Mucosa of gallbladder (tissue), 1 donor: ENCODE data around the gene REX1BD. TPM values are rescaled to one million over a fixed set of nuclear protein-coding genes. Genes with fewer than 3 reads are reported as not detected.

Experiments
- DNase-seq: peaks from one replicate; pipeline ENCODE4 v3.0.0-alpha.2; 2020; ENCODE audit warnings: low spot score
- total RNA-seq: library from RNA; stranded (reverse); gene quantifications from one replicate; pipeline ENCODE4 v1.2.1, GENCODE V29; 2021
- donor health status: DM: no; HTN: no; CAD: no.

REX1BD gene
- total RNA-seq, 1 donor from 2014 or later: 93.0 TPM

GRCh38 chr19:18613589-18614234 lies 25.1 kb downstream of the REX1BD start:
- no peak for DNase-seq

- DNase-seq: no peak
These were observed 27.4 kb downstream of the REX1BD start for GRCh38 chr19:18616023-18616422.

GRCh38 chr19:18617562-18617961 lies 29.0 kb downstream of the REX1BD start:
- no peak for DNase-seq

- no peak for DNase-seq
These were observed 29.6 kb downstream of the REX1BD start for GRCh38 chr19:18618236-18618635.

GRCh38 chr19:18620311-18620710 lies 31.7 kb downstream of the REX1BD start:
- no peak for DNase-seq

GRCh38 chr19:18620902-18621301 lies 32.3 kb downstream of the REX1BD start:
- DNase-seq: no peak

- no peak for DNase-seq
These were observed 38.3 kb downstream of the REX1BD start for GRCh38 chr19:18626906-18627305.

GRCh38 chr19:18629166-18630088 lies 40.8 kb downstream of the REX1BD start:
- DNase-seq: no peak

GRCh38 chr19:18633321-18633720 lies 44.7 kb downstream of the REX1BD start:
- DNase-seq: no peak

- DNase-seq: no peak
These were observed 46.2 kb downstream of the REX1BD start for GRCh38 chr19:18634612-18635297.

- no peak for DNase-seq
These were observed 47.2 kb downstream of the REX1BD start for GRCh38 chr19:18635831-18636182.

GRCh38 chr19:18636183-18636968 lies 47.8 kb downstream of the REX1BD start:
- DNase-seq: peak; percentile 98

- DNase-seq: no peak
These were observed 48.5 kb downstream of the REX1BD start, which contains the start of gene KLHL26 for GRCh38 chr19:18636969-18637629. TSS of gene KLHL26 (plus strand) at chr19:18637028. CDS start at chr19:18637055, 27 bp downstream.

- peak; percentile 62 for DNase-seq
These were observed 49.4 kb downstream of the REX1BD start for GRCh38 chr19:18637673-18638630.

- no peak for DNase-seq
These were observed 51.2 kb downstream of the REX1BD start for GRCh38 chr19:18639706-18640243.
